ENCODE results near the gene E2F1. TPM values are rescaled to one million over a fixed set of nuclear protein-coding genes. Genes with fewer than 3 reads are reported as not detected.
A peak's percentile ranks its signal among the peaks of the same experiment; 100 is the strongest.

Gene E2F1
- polyA plus RNA-seq, 4 donors: 2.2 to 10.9 (median 4.6) TPM

- H3K4me1 ChIP-seq (ENCODE audit: control insufficient read depth in 3 of 3, insufficient read depth in 2 of 3, low read depth in 1 of 3, low read length in 2 of 3): peaks cover 2 to 32% (median 3%) of the 10 kb centered on the region in 3 donors
- DNase-seq: no peak
- H3K4me3 ChIP-seq (ENCODE audit: low read depth in 1 of 3, low read length in 3 of 3): peak overlapping the region in 1 of 3 donors; percentile 27
- WGBS, 3 donors: 71 to 80% (median 72%) methylated on average over 14 of the region's 14 CpGs
- H3K27ac ChIP-seq (ENCODE audit: low read depth in 1 of 3, low read length in 2 of 3): peak overlapping the region in 2 of 3 donors; percentile 27 to 28
- no peak for FAIRE-seq
- no peaks in the 10 kb centered on the region for H3K36me3 ChIP-seq (ENCODE audit: control insufficient read depth in 3 of 3, insufficient read depth in 2 of 3, low read depth in 1 of 3, low read length in 3 of 3)
- no peaks in the 10 kb centered on the region for H3K27me3 ChIP-seq (ENCODE audit: control insufficient read depth in 3 of 3, insufficient read depth in 3 of 3, low read length in 3 of 3)
- no peaks in the 10 kb centered on the region for H3K9me3 ChIP-seq (ENCODE audit: control insufficient read depth in 2 of 2, insufficient read depth in 1 of 2, low read depth in 1 of 2, low read length in 1 of 2)
Observed at GRCh38 chr20:33686984-33687366, 790 bp upstream of the E2F1 start.

- Histone ChIP-seq H3K27me3 (ENCODE audit: control insufficient read depth in 3 of 3, insufficient read depth in 3 of 3, low read length in 3 of 3) (no peaks in the 10 kb centered on the region), H3K9me3 (ENCODE audit: control insufficient read depth in 2 of 2, insufficient read depth in 1 of 2, low read depth in 1 of 2, low read length in 1 of 2) (no peaks in the 10 kb centered on the region), H3K27ac (ENCODE audit: low read depth in 1 of 3, low read length in 2 of 3) (peak overlapping the region in 2 of 3 donors; percentile 35 to 81), H3K4me3 (ENCODE audit: low read depth in 1 of 3, low read length in 3 of 3) (peak overlapping the region; percentile 31 to 75 (median 33)), H3K4me1 (ENCODE audit: control insufficient read depth in 3 of 3, insufficient read depth in 2 of 3, low read depth in 1 of 3, low read length in 2 of 3) (peaks cover 2 to 32% (median 3%) of the 10 kb centered on the region in 3 donors), H3K36me3 (ENCODE audit: control insufficient read depth in 3 of 3, insufficient read depth in 2 of 3, low read depth in 1 of 3, low read length in 3 of 3) (peaks cover 0 to 2% (median 0%) of the 10 kb centered on the region in 3 donors)
- WGBS, 3 donors: 1 to 2% (median 2%) methylated on average over 27 to 53 of the region's 53 CpGs
- FAIRE-seq (no peak), DNase-seq (peak; percentile 64 to 82)
Observed at GRCh38 chr20:33685328-33686099, 671 bp downstream of the E2F1 start.

GRCh38 chr20:33684533-33685327 lies 1.5 kb downstream of the E2F1 start:
- peak overlapping the region in 1 of 3 donors; percentile 31 for H3K4me3 ChIP-seq (ENCODE audit: low read depth in 1 of 3, low read length in 3 of 3)
- H3K36me3 ChIP-seq (ENCODE audit: control insufficient read depth in 3 of 3, insufficient read depth in 2 of 3, low read depth in 1 of 3, low read length in 3 of 3): peaks cover 0 to 9% (median 0%) of the 10 kb centered on the region in 3 donors
- peaks cover 2 to 32% (median 3%) of the 10 kb centered on the region in 3 donors for H3K4me1 ChIP-seq (ENCODE audit: control insufficient read depth in 3 of 3, insufficient read depth in 2 of 3, low read depth in 1 of 3, low read length in 2 of 3)
- WGBS, 3 donors: 24 to 36% (median 34%) methylated on average over 10 of the region's 10 CpGs
- no peaks in the 10 kb centered on the region for H3K9me3 ChIP-seq (ENCODE audit: control insufficient read depth in 2 of 2, insufficient read depth in 1 of 2, low read depth in 1 of 2, low read length in 1 of 2)
- no peak for FAIRE-seq
- DNase-seq: peak in 1 of 2 donors; percentile 40
- peak overlapping the region in 2 of 3 donors; percentile 5 to 81 for H3K27ac ChIP-seq (ENCODE audit: low read depth in 1 of 3, low read length in 2 of 3)
- no peaks in the 10 kb centered on the region for H3K27me3 ChIP-seq (ENCODE audit: control insufficient read depth in 3 of 3, insufficient read depth in 3 of 3, low read length in 3 of 3)

GRCh38 chr20:33681728-33682353 lies 4.3 kb downstream of the E2F1 start:
- no peak for DNase-seq
- Histone ChIP-seq H3K4me3 (ENCODE audit: low read depth in 1 of 3, low read length in 3 of 3) (no peak overlapping the region), H3K9me3 (ENCODE audit: control insufficient read depth in 2 of 2, insufficient read depth in 1 of 2, low read depth in 1 of 2, low read length in 1 of 2) (no peaks in the 10 kb centered on the region), H3K27me3 (ENCODE audit: control insufficient read depth in 3 of 3, insufficient read depth in 3 of 3, low read length in 3 of 3) (no peaks in the 10 kb centered on the region), H3K4me1 (ENCODE audit: control insufficient read depth in 3 of 3, insufficient read depth in 2 of 3, low read depth in 1 of 3, low read length in 2 of 3) (peaks cover 2 to 22% (median 3%) of the 10 kb centered on the region in 3 donors), H3K36me3 (ENCODE audit: control insufficient read depth in 3 of 3, insufficient read depth in 2 of 3, low read depth in 1 of 3, low read length in 3 of 3) (peaks cover 0 to 31% (median 0%) of the 10 kb centered on the region in 3 donors), H3K27ac (ENCODE audit: low read depth in 1 of 3, low read length in 2 of 3) (no peak overlapping the region)
- WGBS, 3 donors: 79 to 88% (median 85%) methylated on average over 9 of the region's 9 CpGs
- no peak for FAIRE-seq

- Histone ChIP-seq H3K36me3 (ENCODE audit: control insufficient read depth in 3 of 3, insufficient read depth in 2 of 3, low read depth in 1 of 3, low read length in 3 of 3) (peaks cover 0 to 37% (median 0%) of the 10 kb centered on the region in 3 donors), H3K4me1 (ENCODE audit: control insufficient read depth in 3 of 3, insufficient read depth in 2 of 3, low read depth in 1 of 3, low read length in 2 of 3) (peaks cover 2 to 18% (median 3%) of the 10 kb centered on the region in 3 donors), H3K27ac (ENCODE audit: low read depth in 1 of 3, low read length in 2 of 3) (no peak overlapping the region), H3K27me3 (ENCODE audit: control insufficient read depth in 3 of 3, insufficient read depth in 3 of 3, low read length in 3 of 3) (no peaks in the 10 kb centered on the region), H3K9me3 (ENCODE audit: control insufficient read depth in 2 of 2, insufficient read depth in 1 of 2, low read depth in 1 of 2, low read length in 1 of 2) (no peaks in the 10 kb centered on the region), H3K4me3 (ENCODE audit: low read depth in 1 of 3, low read length in 3 of 3) (no peak overlapping the region)
- 87 to 89% (median 88%) methylated on average over 5 of the region's 5 CpGs for WGBS, 3 donors
- DNase-seq: no peak
- FAIRE-seq: no peak
Observed at GRCh38 chr20:33681288-33681687, 4.9 kb downstream of the E2F1 start.

- no peak for DNase-seq
- Histone ChIP-seq H3K4me1 (ENCODE audit: control insufficient read depth in 3 of 3, insufficient read depth in 2 of 3, low read depth in 1 of 3, low read length in 2 of 3) (peaks cover 2 to 23% (median 3%) of the 10 kb centered on the region in 3 donors), H3K9me3 (ENCODE audit: control insufficient read depth in 2 of 2, insufficient read depth in 1 of 2, low read depth in 1 of 2, low read length in 1 of 2) (no peaks in the 10 kb centered on the region), H3K36me3 (ENCODE audit: control insufficient read depth in 3 of 3, insufficient read depth in 2 of 3, low read depth in 1 of 3, low read length in 3 of 3) (peaks cover 0 to 40% (median 0%) of the 10 kb centered on the region in 3 donors), H3K27ac (ENCODE audit: low read depth in 1 of 3, low read length in 2 of 3) (no peak overlapping the region), H3K4me3 (ENCODE audit: low read depth in 1 of 3, low read length in 3 of 3) (no peak overlapping the region), H3K27me3 (ENCODE audit: control insufficient read depth in 3 of 3, insufficient read depth in 3 of 3, low read length in 3 of 3) (no peaks in the 10 kb centered on the region)
- no peak for FAIRE-seq
- WGBS, 3 donors: 94 to 96% (median 95%) methylated on average over 2 of the region's 2 CpGs
Observed at GRCh38 chr20:33680686-33681085, 5.5 kb downstream of the E2F1 start.

- H3K27me3 ChIP-seq (ENCODE audit: control insufficient read depth in 3 of 3, insufficient read depth in 3 of 3, low read length in 3 of 3): no peaks in the 10 kb centered on the region
- no peak overlapping the region for H3K27ac ChIP-seq (ENCODE audit: low read depth in 1 of 3, low read length in 2 of 3)
- H3K36me3 ChIP-seq (ENCODE audit: control insufficient read depth in 3 of 3, insufficient read depth in 2 of 3, low read depth in 1 of 3, low read length in 3 of 3): peaks cover 0 to 43% (median 0%) of the 10 kb centered on the region in 3 donors
- DNase-seq: no peak
- H3K4me1 ChIP-seq (ENCODE audit: control insufficient read depth in 3 of 3, insufficient read depth in 2 of 3, low read depth in 1 of 3, low read length in 2 of 3): peaks cover under 1 to 24% (median 1%) of the 10 kb centered on the region in 3 donors
- no peak overlapping the region for H3K4me3 ChIP-seq (ENCODE audit: low read depth in 1 of 3, low read length in 3 of 3)
- no peak for FAIRE-seq
- no peaks in the 10 kb centered on the region for H3K9me3 ChIP-seq (ENCODE audit: control insufficient read depth in 2 of 2, insufficient read depth in 1 of 2, low read depth in 1 of 2, low read length in 1 of 2)
- 79 to 85% (median 80%) methylated on average over 20 of the region's 20 CpGs for WGBS, 3 donors
Observed at GRCh38 chr20:33679758-33680485, 6.3 kb downstream of the E2F1 start.
